Brain microvascular endothelial cell (primary cell): ENCODE results near the gene CDNF.

Source experiments
- DNase-seq: peaks from one replicate; pipeline ENCODE4 v3.0.0-alpha.2; 2020
- H3K27ac ChIP-seq: fragments of 250-450 bp; sonication (Bioruptor Pico); 2 replicates; pipeline ENCODE4 v1.5.1; 2020; ENCODE audit warnings: mild to moderate bottlenecking, moderate library complexity
- H3K27me3 ChIP-seq: fragments of 250-450 bp; sonication (Bioruptor Pico); replicated peaks from 2 replicates; pipeline ENCODE4 v1.5.1; 2020; ENCODE audit warnings: mild to moderate bottlenecking
- H3K36me3 ChIP-seq: fragments of 250-450 bp; sonication (Bioruptor Pico); replicated peaks from 2 replicates; pipeline ENCODE4 v1.5.1; 2020; ENCODE audit warnings: mild to moderate bottlenecking
- H3K4me3 ChIP-seq: 2 replicates; pipeline ENCODE4 v1.5.1; 2011; ENCODE audit warnings: low read depth, mild to moderate bottlenecking, control low read depth, low read length, moderate library complexity
- CTCF ChIP-seq: IDR thresholded peaks from 2 replicates; pipeline ENCODE4 v1.5.1; 2011; ENCODE audit warnings: low read depth, mild to moderate bottlenecking, moderate library complexity, low read length, control low read depth, inconsistent platforms; ENCODE audit errors: missing control alignments
- in situ Hi-C: cut with HindIII; loops from 2 replicates; pipeline ENCODE4 v1.10.0; 2017; ENCODE audit warnings: low sequenced_read_pairs, low pct_ligation_motif_present

Gene CDNF

DNA sequence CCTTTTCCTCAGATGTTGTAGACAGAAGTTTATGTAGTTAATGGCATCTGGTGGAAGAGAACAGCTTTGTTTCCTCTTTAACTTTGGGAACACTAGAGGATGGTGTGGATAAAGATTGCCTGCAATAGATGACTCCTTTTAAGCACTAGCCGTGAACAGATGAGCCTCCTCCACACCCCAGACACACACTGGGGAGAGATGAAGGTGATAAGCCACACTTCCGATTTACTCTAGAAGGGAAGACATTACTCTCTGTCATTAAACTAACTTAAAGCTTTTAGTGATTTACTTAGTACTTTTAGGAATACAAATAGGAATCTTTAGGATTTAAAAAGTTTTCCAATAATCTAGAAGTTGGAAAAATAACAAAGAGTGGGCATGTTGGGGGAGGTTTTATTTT, 7.1 kb upstream of the CDNF start:
- Histone ChIP-seq H3K36me3 (peaks cover 33% of the 10 kb centered on the region), H3K27me3 (no peaks in the 10 kb centered on the region), H3K27ac (no peak overlapping the region), H3K4me3 (no peak overlapping the region)
- no peak for DNase-seq
- in situ Hi-C loops = no loop called here
- no peak for TF ChIP-seq CTCF

DNA sequence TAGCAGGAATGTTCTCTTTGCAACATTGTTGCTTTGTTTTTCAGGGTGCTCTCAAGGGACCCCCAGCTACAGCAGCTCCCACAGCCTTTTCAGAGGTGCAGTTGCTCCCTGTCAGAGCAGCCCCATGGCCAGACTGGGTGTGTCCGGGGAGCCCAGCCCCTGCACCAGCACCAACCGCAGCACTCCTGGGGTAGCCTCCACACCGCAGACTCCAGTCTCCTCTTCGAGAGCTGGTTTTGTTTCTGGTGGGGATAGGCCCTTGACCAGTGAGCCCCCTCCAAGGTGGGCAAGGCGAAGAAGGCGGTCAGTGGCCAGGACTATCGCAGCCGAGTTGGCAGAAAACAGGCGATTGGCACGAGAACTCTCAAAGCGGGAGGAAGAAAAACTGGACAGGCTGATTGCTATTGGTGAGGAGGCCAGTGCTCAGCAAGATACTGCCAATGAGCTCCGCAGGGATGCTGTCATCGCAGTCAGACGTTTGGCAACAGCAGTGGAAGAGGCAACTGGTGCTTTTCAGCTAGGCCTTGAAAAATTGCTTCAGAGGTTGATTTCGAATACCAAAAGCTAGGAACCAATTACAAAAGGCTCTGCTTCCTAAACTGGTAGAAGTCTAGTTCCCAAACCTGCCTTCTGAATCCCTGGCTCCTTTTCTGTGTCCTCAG, 5.6 kb upstream of the CDNF start:
- no peak for DNase-seq
- Histone ChIP-seq H3K4me3 (no peak overlapping the region), H3K27ac (no peak overlapping the region), H3K36me3 (peaks cover 33% of the 10 kb centered on the region), H3K27me3 (no peaks in the 10 kb centered on the region)
- in situ Hi-C loops = no loop called here
- no peak for TF ChIP-seq CTCF

DNA sequence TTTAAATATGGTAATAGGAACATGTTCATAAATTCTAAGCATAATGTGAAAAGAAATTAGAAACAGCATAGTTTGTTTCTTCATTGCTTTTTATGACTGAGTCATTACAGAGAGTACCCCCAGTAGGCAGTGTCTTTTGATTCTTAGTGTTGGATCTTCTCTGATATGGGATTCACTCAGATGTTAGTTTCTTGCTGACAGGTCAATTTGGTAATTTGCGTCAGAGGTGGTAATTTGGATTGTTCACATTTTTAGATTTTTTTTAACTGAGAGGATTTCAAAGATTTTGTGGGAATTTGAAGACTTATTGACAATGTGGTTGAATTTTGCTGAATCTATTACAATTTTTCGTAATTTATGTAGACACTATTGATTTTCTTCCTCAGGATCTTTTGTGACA, 2.3 kb upstream of the CDNF start:
- in situ Hi-C loops = no loop called here
- H3K4me3 ChIP-seq = no peak overlapping the region
- no peak for TF ChIP-seq CTCF
- peaks cover 33% of the 10 kb centered on the region for H3K36me3 ChIP-seq
- no peak overlapping the region for H3K27ac ChIP-seq
- DNase-seq = no peak
- H3K27me3 ChIP-seq = no peaks in the 10 kb centered on the region

GRCh38 chr10:14839305-14839695, 1.5 kb upstream of the CDNF start:
- Histone ChIP-seq H3K36me3 (peaks cover 30% of the 10 kb centered on the region), H3K4me3 (peak overlapping the region; percentile 95), H3K27me3 (no peaks in the 10 kb centered on the region), H3K27ac (peak overlapping the region; percentile 72)
- DNase-seq = peak; percentile 22
- in situ Hi-C loops = no loop called here
- TF ChIP-seq CTCF = no peak

DNA sequence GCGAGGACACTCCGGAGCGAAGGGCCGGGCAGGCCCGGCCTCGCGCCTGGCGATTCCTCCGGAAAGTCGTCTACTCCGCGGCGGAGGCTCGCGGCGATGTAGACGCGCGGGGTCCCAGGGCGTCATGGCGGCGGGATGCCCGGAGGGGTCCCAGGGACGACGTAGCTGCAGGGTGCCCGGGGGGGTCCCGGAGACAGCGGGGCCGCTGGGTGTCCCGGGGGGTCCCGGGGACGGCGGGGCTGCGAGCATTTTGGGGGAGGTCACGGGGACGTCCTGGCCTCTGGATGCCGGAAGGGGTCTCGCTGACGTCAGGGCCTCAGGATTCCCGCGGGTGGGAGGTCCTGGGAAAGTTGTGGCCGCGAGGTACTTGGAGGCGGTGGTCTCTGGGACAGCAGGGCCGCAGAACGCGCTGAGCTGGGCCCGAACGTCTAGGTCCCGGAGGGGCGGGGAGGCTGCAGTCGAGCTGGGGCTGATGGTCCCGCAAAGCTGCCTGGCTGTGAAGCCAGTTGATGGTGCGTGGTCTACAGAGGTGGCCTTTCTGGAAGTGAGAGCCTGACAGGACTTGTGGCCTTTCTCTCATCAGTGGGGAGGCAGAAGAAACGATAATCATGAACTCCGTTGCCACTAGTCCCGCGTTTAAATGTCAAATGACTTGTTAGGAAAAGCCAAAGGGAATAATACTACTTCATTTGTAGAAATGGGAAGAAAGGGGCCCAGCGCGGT, 906 bp upstream of the CDNF start:
- peak; percentile 5 for DNase-seq
- peak overlapping the region; percentile 95 for H3K4me3 ChIP-seq

More for the DNA sequence above, 906 bp upstream of the CDNF start:
- no peak for TF ChIP-seq CTCF
- H3K36me3 ChIP-seq = peaks cover 25% of the 10 kb centered on the region
- in situ Hi-C loops = no loop called here
- peak overlapping the region; percentile 72 for H3K27ac ChIP-seq
- no peaks in the 10 kb centered on the region for H3K27me3 ChIP-seq
